Mucosa of stomach (tissue), 1 donor: ENCODE data around the gene ADPRM.
"Not testable (repeated sequence)": the region's sequence is repeated elsewhere in the genome, so short reads cannot be mapped to it uniquely, and the experiment has no call there.

Experiments used
- H3K27me3 ChIP-seq: one replicate; pipeline ENCODE4 v1.7.0; 2013; ENCODE audit warnings: mild to moderate bottlenecking, low read length; ENCODE audit not compliant: control insufficient read depth, insufficient read depth
- H3K36me3 ChIP-seq: one replicate; pipeline ENCODE4 v1.7.0; 2013; ENCODE audit warnings: low read length; ENCODE audit not compliant: control insufficient read depth, insufficient read depth
- H3K4me1 ChIP-seq: one replicate; pipeline ENCODE4 v1.7.0; 2013; ENCODE audit warnings: mild to moderate bottlenecking, low read length; ENCODE audit not compliant: control insufficient read depth, insufficient read depth
- H3K4me3 ChIP-seq: one replicate; pipeline ENCODE4 v1.7.0; 2013; ENCODE audit warnings: low read length
- H3K9ac ChIP-seq: one replicate; pipeline ENCODE4 v1.7.0; 2013; ENCODE audit warnings: mild to moderate bottlenecking, low read length, moderate library complexity
- H3K9me3 ChIP-seq: one replicate; pipeline ENCODE4 v1.7.0; 2013; ENCODE audit warnings: mild to moderate bottlenecking, low read length, moderate library complexity; ENCODE audit not compliant: control insufficient read depth
- donor health status: Pancreatic carcinoma.

Gene ADPRM

GRCh38 chr17:10705727-10706126 is 8.3 kb downstream of the ADPRM start:
- no peaks in the 10 kb centered on the region for H3K9me3 ChIP-seq
- peaks cover 8% of the 10 kb centered on the region for H3K36me3 ChIP-seq
- H3K27me3 ChIP-seq = no peaks in the 10 kb centered on the region
- no peaks in the 10 kb centered on the region for H3K4me1 ChIP-seq
- H3K4me3 ChIP-seq = no peak overlapping the region
- H3K9ac ChIP-seq = no peak overlapping the region

GRCh38 chr17:10713318-10713717 is 15.9 kb downstream of the ADPRM start:
- Histone ChIP-seq H3K36me3 (peaks cover 7% of the 10 kb centered on the region), H3K9ac (no peak overlapping the region), H3K27me3 (no peaks in the 10 kb centered on the region), H3K9me3 (no peaks in the 10 kb centered on the region), H3K4me1 (no peaks in the 10 kb centered on the region), H3K4me3 (no peak overlapping the region)

- Histone ChIP-seq H3K4me3 (no peak overlapping the region), H3K4me1 (no peaks in the 10 kb centered on the region), H3K9ac (no peak overlapping the region), H3K9me3 (no peaks in the 10 kb centered on the region), H3K27me3 (no peaks in the 10 kb centered on the region), H3K36me3 (peaks cover 7% of the 10 kb centered on the region)
Observed at GRCh38 chr17:10716218-10716617, 18.8 kb downstream of the ADPRM start.

- H3K27me3 ChIP-seq = no peaks in the 10 kb centered on the region
- no peak overlapping the region for H3K4me3 ChIP-seq
- H3K9me3 ChIP-seq = no peaks in the 10 kb centered on the region
- no peak overlapping the region for H3K9ac ChIP-seq
- H3K36me3 ChIP-seq = no peaks in the 10 kb centered on the region
- no peaks in the 10 kb centered on the region for H3K4me1 ChIP-seq
Observed at GRCh38 chr17:10718547-10718946, 21.2 kb downstream of the ADPRM start.

GRCh38 chr17:10724546-10725195 is 27.3 kb downstream of the ADPRM start:
- H3K9ac ChIP-seq = no peak overlapping the region

GRCh38 chr17:10725262-10725661 is 27.9 kb downstream of the ADPRM start:
- no peaks in the 10 kb centered on the region for H3K36me3 ChIP-seq
- H3K4me3 ChIP-seq = no peak overlapping the region
- no peaks in the 10 kb centered on the region for H3K9me3 ChIP-seq
- no peak overlapping the region for H3K9ac ChIP-seq
- peaks cover 5% of the 10 kb centered on the region for H3K4me1 ChIP-seq
- H3K27me3 ChIP-seq = no peaks in the 10 kb centered on the region

More at GRCh38 chr17:10724546-10725195, 27.3 kb downstream of the ADPRM start:
- no peaks in the 10 kb centered on the region for H3K36me3 ChIP-seq
- H3K4me1 ChIP-seq = peaks cover 5% of the 10 kb centered on the region
- no peak overlapping the region for H3K4me3 ChIP-seq
- H3K9me3 ChIP-seq = no peaks in the 10 kb centered on the region
- no peaks in the 10 kb centered on the region for H3K27me3 ChIP-seq

GRCh38 chr17:10726196-10726595 is 28.8 kb downstream of the ADPRM start:
- H3K36me3 ChIP-seq = no peaks in the 10 kb centered on the region
- H3K4me1 ChIP-seq = peaks cover 9% of the 10 kb centered on the region
- no peaks in the 10 kb centered on the region for H3K27me3 ChIP-seq

GRCh38 chr17:10727192-10727591 is 29.8 kb downstream of the ADPRM start:
- H3K4me1 ChIP-seq = peaks cover 16% of the 10 kb centered on the region
- no peaks in the 10 kb centered on the region for H3K36me3 ChIP-seq
- H3K9me3 ChIP-seq = no peaks in the 10 kb centered on the region
- H3K27me3 ChIP-seq = no peaks in the 10 kb centered on the region
- no peak overlapping the region for H3K9ac ChIP-seq
- no peak overlapping the region for H3K4me3 ChIP-seq

More at GRCh38 chr17:10726196-10726595, 28.8 kb downstream of the ADPRM start:
- Histone ChIP-seq H3K9me3 (no peaks in the 10 kb centered on the region), H3K4me3 (no peak overlapping the region), H3K9ac (no peak overlapping the region)

GRCh38 chr17:10728331-10728892 is 31.0 kb downstream of the ADPRM start:
- Histone ChIP-seq H3K9me3 (no peaks in the 10 kb centered on the region), H3K9ac (peak overlapping the region; percentile 84), H3K4me3 (no peak overlapping the region), H3K36me3 (no peaks in the 10 kb centered on the region), H3K27me3 (no peaks in the 10 kb centered on the region), H3K4me1 (peaks cover 28% of the 10 kb centered on the region)

GRCh38 chr17:10729334-10730193 is 32.2 kb downstream of the ADPRM start, which contains the start of gene TMEM220:
TMEM220 (minus strand) TSS chr17:10730023; CDS start chr17:10729851, 172 bp downstream.
- peak within 1 kb of the TSS; percentile 64 for H3K4me3 ChIP-seq
- no peaks in the 10 kb centered on the region for H3K9me3 ChIP-seq
- H3K9ac ChIP-seq = peak within 1 kb of the TSS; percentile 84
- peaks cover 34% of the 10 kb centered on the region for H3K4me1 ChIP-seq
- no peaks in the 10 kb centered on the region for H3K27me3 ChIP-seq
- H3K36me3 ChIP-seq = no peaks in the 10 kb centered on the region

GRCh38 chr17:10730247-10730646 is 32.9 kb downstream of the ADPRM start:
- not testable (repeated sequence) for H3K9me3 ChIP-seq, H3K36me3 ChIP-seq, H3K27me3 ChIP-seq
- H3K9ac ChIP-seq = peak overlapping the region; percentile 84
- peak overlapping the region; percentile 64 for H3K4me3 ChIP-seq
- H3K4me1 ChIP-seq = peaks cover 35% of the 10 kb centered on the region

GRCh38 chr17:10731408-10731879 is 34.0 kb downstream of the ADPRM start:
- Histone ChIP-seq H3K4me1 (peaks cover 41% of the 10 kb centered on the region), H3K9me3 (no peaks in the 10 kb centered on the region), H3K27me3 (no peaks in the 10 kb centered on the region), H3K9ac (peak overlapping the region; percentile 76), H3K4me3 (peak overlapping the region; percentile 43), H3K36me3 (no peaks in the 10 kb centered on the region)
